ENCODE results near the gene RAB20.
"Not testable (repeated sequence)": the region's sequence is repeated elsewhere in the genome, so short reads cannot be mapped to it uniquely, and the experiment has no call there.

RAB20 gene

DNA sequence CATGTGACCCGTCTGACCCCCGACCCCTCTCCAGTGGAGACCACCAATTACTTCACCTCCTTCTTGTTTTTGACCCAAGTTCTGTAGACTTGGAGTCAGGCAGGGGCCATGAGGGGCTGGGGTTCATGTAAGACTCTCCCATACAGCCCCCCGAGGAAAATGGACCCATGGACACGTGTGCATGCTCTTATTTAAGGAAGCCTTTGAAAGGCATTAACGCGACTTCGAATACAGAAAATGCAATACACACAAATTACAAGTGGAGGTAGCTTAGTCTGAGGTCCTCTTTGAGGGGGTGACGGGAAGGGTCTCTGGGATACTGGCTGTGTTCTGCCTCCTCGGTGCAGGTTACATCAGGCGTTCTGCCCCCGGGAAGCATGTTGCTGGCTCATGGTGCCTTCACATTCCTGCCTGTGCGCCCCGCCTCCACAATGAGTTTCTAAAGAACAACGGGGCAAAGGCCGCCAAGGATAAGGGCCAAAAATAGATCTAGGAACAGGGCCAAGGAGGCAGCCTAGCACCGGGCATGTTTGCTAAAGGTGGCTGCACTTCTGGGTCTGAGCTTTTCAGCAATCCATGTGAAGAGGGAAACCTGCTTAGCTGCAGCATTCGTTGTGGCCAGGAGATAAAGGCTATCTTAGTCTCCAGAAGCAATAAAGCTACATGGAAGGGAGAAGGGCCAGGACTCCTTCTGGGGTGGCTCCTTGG is 54.5 kb downstream of the RAB20 start:
- no peak for DNase-seq

DNA sequence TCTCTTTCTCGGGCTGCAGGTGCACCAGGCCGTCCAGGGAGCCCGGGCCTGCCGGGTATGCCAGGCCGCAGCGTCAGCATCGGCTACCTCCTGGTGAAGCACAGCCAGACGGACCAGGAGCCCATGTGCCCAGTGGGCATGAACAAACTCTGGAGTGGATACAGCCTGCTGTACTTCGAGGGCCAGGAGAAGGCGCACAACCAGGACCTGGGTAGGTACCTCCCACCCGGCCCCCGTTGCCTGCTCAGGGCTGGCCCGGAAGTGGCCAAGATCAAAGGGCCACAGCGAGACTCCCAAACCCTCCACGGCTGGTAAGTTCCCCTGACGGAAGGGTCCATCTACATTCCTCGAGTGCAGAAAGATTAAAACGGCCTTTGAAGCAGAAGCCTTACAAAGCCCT is 55.1 kb downstream of the RAB20 start:
- DNase-seq: no peak

DNA sequence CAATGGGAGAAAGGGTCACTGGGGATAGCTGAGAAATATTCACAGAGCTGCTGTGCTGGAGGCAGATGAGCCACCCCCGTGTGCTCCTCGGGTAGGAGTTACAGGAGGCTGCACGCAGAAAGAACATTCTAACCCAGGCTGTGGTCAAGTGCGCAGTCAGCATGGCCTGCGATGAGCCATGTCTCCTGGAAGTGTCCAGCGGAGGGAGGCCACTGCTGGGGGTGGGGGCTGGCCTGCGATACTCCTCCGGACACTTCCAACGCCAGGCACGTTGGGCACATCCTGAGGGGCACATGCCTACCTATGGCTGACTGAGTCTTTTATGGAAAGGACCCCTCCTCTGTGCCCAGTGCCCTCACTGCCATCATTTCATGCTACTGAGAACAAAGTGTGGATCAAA is 55.9 kb downstream of the RAB20 start:
- DNase-seq: no peak

DNA sequence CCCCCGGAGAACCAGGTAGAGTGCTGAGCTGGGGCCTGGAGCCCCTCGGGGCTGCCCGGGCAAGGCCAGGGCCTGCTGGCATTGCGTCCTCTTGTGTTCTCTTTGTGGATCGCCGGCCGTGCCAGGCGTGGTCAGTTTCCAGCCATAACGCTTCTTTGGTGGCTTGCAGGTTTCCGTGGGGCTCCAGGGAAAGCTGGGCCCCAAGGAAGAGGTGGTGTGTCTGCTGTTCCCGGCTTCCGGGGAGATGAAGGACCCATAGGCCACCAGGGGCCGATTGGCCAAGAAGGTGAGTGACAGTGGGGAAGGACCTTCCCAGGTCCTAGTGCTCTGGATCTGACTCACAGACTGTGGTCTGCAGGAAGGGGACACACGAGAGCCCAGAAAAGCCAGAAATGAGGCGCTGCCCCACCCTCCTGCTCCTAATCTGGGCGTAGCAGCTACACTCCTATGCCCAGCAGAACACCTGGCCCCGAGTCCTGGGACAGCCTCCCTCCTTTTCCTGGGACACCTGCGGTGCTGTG is 57.5 kb downstream of the RAB20 start:
- DNase-seq: no peak

DNA sequence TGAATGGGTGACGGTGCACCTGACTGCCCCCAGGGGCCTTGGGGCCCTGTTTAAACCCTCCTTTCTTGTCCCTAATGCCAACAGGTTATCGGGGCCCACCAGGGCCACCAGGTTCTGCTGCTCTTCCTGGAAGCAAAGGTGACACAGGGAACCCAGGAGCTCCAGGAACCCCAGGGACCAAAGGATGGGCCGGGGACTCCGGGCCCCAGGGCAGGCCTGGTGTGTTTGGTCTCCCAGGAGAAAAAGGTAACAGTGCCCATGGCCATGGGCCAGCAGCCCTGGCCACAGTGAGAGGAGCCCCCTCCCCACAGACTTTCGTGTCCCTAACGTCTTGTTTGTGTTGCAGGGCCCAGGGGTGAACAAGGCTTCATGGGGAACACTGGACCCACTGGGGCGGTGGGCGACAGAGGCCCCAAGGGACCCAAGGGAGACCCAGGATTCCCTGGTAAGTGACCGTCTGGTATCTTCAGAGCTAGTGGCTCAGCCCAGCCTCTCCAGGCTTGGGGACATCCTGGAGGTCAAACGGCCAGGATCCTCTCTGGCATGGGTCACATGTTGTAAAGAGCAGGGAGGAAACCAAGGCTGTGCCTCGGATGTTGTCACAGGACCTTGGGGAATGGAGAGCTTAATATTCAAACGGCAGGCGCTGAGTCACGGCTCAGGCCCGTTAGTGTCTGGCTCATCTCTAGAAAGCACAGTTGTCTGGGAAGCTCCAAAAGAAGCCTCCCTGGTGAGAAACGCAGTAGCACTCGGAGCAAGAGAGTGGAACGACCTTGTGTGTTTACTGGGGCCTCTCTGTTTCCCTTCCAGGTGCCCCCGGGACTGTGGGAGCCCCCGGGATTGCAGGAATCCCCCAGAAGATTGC is 58.3 kb downstream of the RAB20 start:
- no peak for DNase-seq

DNA sequence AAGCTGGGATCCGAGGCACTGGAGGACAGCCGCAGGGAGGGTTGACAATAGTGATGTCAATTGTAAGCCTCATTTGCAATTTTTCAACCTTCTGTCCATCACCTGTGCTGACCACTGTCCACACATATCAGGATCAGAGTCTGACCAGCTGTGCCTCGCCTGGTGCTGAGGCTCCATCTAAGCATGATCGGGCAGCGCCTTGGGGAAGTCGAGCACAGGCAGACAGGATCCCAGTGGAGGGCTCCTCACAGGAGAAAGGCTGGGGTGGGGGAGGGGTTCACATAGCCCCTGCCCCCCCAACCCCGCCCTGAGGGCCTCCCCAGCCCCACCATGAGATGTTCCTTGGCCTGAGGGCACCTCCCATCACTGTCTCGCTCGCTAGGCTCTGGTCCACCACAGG is 60.3 kb downstream of the RAB20 start:
- no peak for DNase-seq

DNA sequence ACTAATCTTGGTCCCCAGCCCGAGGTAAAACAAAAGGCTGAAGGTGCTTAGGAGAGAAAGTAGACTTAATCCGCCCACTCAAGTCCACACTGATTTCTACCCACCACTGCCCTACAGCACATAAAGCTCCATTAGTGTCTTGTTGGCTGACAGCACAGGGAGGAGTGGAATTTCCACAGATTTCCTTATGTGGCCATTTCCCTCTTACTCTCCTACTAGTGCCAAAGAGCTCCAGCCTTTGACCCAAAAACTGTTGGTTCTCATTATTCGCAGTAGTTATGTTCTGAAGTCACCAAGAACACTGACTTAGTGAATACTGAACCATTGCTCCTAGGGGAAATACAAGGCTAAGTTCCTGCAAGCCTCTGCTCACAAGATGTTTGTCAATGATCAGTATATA is 61.2 kb downstream of the RAB20 start:
- no peak for DNase-seq

DNA sequence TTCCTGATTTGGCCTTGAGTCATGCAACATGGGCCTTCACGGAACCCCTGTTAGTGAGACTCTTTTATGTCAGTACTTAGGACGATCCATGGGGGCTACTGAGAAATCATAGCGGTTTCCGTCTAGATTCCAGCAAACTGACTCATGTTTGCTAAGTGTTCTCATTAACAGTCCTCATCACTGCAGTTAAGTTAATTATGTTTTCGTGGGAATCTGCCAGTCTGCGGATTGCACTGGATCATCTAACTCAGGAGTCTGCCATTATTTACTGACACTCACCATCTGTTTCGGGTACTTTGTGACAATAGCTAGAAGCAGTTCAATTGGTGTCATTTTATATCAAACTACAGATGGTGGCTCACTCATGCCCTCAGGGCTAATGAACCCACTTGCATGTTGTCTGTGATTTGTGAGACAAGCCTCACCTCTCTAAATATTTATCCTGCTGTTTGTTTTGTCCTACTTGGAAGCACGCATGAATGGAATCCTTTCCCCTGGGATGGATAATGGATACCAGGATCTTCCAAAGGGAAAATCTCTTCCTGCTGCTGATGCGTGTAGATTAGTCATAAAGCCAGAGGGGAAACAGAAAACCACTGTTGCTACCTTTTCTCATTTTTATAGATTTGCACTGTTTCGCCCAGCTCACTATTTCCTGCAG is 61.8 kb downstream of the RAB20 start:
- DNase-seq: no peak

DNA sequence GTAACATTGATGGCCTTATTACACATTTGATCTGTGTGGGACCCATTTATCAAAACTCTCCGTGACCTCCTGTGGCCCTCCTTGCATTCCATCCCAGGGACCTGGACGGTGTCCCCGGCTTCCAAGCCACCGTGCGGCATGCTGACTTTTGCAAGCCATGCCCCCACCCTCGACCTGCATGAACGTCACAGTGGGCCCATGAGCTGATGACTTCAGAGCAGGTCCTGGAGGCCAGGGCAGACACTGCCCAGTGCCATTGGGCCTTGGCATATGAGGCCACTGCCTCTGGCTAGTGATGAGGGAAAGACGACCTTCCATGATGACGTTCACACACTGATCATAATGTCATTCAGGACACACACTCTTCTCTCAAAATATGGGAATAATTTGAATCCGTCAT is 62.8 kb downstream of the RAB20 start:
- no peak for DNase-seq

DNA sequence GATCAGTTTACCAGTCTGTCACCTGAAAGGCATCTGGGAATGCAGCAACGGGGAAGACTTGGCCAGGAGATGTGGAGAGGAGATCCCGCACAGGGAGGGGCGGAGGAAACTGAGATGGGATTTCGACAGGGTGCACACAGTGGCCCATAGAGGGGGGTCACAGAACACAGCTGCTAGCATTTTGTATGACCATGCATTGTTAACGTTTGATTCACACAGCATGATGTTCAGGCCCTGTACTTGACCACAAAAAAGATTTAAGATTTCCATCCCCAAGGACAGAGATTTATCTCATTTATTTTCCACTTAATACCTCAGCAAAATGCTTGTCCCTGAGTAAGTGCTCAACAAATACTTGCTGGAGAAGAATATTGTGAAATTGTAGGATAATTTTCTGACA is 63.2 kb downstream of the RAB20 start:
- no peak for DNase-seq

DNA sequence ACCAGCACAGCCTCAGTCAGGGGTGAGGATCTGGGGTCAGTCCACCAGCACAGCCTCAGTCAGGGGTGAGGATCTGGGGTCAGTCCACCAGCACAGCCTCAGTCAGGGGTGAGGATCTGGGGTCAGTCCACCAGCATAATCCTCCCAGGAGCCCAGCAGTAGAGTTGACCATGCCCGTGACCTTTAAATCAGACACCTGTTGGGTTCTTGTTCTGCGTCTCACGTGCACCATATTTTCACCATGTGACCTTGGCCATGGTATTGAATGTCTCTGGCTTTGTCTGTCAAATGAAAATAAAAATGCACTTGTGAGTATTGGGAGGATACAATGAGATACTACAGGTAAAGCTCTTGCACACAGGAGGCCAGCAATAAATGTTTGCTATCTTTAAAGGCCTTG is 63.6 kb downstream of the RAB20 start:
- DNase-seq: not testable (repeated sequence)

DNA sequence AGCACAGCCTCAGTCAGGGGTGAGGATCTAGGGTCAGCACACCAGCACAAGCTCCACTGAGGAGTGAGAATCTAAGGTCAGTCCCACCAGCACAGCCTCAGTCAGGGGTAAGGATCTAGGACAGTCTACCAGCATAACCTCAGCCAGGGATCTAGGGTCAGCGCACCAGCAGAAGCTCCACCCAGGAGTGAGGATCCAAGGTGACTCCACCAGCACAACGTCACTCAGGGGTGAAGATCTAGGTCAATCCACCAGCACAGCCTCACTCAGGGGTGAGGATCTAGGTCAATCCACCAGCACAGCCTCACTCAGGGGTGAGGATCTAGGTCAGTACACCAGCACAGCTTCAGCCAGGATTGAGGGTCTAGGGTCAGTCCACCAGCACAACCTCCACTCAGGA is 64.5 kb downstream of the RAB20 start:
- DNase-seq: no peak

DNA sequence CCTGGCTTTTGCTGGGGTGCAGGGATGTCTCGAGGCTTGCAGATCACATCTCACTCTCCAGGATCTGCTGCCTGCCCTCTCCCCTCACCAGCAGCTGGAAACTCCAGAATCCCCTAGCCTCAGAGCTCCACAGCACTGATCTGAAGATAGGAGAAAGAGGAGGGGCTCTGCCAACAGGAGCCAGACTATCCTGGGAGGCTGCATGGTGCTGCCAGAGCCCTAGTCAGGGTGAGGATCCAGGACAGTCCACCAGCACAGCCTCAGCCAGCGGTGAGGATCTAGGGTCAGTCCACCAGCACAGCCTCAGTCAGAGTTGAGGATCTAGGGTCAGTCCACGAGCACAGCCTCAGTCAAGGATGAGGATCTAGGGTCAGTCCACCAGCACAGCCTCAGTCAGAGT is 65.2 kb downstream of the RAB20 start:
- no peak for DNase-seq

DNA sequence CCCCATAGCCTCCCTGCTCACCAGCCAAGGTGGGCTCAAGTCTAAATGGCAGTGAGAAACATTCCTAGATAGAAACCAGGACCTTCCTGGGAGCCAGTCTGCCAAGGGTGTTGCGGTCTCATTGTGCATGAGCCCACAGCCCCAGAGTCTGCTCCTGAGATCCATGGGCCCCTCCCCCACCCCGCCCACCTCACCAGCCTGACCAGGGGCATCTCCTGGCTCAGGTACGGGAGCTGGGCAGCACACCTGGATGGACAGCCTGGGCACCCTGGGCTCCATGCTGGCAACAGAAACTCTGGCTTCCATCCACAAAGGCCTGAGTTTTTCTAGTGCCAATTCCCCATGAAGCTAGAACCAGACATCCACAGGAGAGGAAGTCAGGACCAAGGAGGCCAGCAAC is 65.6 kb downstream of the RAB20 start:
- no peak for DNase-seq

DNA sequence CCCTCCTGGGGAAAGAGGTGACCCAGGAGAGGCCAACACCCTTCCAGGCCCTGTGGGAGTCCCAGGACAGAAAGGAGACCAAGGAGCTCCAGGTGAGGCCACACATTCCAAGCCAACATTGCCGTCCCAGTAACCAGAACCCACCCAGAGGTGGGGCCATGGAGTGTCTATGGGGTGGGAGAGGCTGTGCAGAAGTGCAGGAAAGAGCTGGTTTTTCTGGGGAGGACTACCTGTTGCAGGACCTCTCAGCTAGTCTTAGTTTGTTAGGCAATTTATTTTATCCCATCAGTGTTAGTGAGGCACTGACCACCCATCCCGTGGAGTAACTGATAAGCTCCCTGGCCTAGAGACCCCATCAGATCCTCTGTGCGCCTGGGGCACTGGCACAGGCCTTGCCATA is 66.1 kb downstream of the RAB20 start:
- DNase-seq: no peak

DNA sequence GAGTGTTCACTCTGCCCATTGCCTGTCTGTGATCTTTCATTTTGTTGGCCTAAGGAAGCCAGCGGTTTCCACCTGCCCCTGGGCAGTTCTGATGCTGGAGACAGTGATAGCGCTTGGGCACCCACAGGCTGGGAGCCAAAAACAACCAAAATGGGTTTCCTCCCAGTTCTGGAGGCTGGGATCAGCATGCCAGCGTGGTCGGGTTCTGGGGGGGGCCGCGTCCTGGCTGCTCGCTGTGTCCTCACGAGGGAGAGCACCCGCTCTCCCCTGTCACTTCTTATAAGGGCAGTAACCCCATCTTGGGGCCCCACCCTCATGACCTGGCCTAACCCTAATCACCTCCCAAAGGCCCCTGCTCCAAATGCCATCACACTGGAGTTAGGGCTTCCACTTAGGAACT is 67.9 kb downstream of the RAB20 start:
- no peak for DNase-seq

DNA sequence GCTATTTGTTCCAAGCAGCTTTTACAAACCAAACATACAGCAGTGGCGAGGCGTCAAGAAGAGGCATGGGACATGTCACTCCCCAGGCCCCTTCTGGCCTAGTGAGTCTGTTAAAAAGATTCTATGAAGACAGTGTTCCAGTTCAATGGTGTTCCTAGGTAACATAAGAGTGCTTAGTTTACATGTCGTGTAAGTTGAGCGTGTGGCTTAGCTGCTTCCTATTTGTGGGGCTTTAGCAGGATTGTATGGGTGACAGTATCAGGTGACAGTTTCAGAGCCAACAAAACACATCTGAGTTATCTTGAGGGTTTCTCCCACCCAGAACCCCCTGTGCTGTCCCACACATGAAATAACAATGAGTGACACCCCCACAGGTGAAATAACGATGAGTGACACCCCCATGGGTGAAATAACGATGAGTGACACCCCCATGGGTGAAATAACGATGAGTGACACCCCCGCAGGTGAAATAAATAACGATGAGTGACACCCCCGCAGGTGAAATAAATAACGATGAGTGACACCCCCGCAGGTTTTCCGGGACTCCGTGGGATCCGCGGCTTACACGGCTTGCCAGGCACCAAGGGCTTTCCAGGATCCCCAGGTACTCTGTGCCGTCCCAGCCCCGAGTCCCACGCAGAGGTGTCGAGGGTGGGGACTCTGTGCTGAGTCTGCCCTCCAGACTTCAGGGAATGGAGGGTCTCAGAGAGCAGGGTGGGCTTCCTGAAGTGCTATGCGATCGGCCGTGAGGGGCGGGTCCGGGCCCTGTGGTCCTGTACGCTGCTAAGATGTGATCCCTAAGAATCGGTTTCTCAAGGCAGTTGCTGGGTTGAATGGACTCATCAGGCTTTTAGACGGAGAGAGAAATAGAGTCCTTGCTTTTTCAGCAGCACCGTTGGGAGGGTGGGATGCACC is 68.6 kb downstream of the RAB20 start:
- DNase-seq: no peak

DNA sequence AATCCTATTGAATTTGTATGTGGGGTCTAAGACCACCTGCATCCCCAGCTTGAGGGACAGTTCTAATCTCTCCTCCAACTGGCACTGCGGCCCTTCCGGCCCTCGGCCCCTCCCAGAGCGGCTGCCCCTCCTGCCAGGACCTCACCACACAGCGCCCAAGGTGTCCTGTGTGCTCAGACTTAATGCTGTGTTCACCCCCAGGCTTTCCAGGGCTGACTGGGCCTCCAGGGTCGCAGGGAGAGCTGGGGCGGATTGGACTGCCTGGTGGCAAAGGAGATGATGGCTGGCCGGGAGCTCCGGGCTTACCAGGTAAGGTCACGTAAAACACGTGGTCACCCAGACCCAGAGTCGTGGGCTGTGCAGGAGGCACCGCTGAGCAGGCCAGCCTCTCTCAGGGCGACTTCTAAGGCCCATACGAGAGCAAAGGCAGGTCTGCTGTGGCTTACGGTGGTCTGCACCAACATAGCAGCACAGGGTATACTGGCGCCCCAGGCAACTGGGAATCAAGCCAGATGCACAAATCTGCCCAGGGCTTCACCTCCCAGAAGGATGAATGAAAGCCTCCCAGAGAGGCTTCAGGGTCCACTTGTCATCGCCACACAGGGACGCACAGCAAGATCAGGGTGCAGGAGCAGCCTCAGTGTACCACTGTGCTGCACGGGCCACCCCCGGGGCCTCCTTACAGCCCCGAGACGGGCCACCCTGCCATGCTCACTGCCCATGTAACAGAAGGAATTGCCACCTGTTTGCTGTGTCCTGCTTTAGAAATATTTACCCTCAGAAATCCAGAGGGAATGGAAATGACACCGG is 69.4 kb downstream of the RAB20 start:
- no peak for DNase-seq

DNA sequence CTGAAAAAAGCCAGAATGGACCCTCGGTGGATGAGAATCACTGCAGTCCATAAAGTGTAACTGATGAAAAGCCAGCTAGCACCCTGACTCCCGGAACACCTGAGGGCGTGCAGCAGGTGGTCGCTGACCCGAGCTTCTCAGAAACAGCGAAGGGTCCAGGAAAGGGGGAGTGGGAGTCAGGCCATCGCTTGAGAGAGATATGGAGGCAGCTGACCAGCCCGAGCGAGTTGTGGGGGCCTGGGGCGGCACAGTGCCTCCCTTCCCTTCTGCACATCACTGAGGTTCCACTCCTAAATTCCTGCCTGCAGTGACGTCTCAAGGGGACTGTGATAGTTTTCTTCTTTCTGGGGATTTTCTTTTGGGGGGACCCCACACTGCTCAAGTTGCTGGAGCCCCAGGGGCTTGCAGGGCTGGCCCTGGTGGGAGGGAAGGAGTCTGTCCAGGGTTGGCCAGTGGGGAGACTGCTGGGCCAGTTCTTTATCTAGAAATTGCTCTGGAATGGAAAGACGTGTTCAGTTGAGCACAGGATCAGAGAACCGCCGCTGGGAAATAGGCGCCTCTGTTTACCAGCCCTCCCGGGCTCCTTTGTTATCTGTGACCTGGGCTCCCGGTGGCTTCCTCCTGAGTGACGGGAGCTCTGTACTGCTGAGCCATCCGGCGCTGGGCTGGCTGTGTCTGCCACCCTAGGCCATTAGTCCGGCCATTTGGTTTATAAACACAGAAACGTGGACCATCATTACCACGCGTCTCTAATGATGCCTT is 71.3 kb downstream of the RAB20 start:
- DNase-seq: no peak

DNA sequence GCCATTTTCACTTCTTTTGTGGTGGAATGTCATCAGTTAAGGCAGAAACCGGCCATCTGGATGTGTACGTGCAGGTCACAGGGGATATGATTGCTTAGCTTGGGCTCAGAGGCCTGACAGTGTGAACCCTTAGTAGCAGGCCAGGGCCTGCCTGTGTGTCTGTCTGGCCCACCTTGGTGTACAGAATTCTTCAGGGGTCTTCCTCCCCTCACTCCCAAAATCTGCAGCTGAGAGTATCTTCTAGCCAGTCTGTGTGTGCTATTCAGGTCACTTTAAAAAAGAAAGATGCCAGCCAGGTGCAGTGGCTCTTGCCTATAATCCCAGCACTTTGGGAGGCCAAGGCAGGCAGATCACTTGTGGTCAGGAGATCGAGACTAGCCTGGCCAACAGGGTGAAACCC is 74.6 kb downstream of the RAB20 start:
- not testable (repeated sequence) for DNase-seq
